ENCODE results near the gene POMT2.

DNA sequence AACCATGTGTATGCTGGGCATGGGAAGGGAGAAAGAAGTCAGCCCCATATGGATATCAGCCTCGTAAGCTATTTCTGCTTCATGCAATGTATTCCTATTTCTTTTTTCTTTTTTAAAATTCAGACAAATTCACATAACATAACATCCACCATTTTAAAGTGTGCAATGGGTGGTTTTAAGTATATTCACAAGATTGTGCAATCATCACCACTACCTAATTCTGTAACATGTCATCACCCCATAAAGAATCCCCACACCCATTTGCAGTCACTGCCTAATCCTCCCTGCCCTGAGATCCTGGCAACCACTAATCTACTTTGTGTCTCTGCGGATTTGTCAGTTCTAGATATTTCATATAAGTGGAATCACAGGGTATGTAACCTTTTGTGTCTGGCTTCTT lies 9.5 kb downstream of the POMT2 start:
- no peak for TF ChIP-seq CTCF (IDR thresholded peaks at IDR 0.05)
- no peak for TF ChIP-seq POLR2A (IDR thresholded peaks at IDR 0.05)
